22Rv1 (cell line): ENCODE data around the gene CCSER1.

Experiments
- ZFX ChIP-seq: fragments of 450-650 bp; IDR thresholded peaks from 2 replicates; pipeline ENCODE4 v1.6.1; 2017; ENCODE audit warnings: antibody characterized with exemption, borderline replicate concordance
- TF ChIP-seq, protein P1 (sequence below): fragments of 450-650 bp; IDR thresholded peaks from 2 replicates; pipeline ENCODE4 v1.5.1; 2017; ENCODE audit warnings: mild to moderate bottlenecking

DNA sequence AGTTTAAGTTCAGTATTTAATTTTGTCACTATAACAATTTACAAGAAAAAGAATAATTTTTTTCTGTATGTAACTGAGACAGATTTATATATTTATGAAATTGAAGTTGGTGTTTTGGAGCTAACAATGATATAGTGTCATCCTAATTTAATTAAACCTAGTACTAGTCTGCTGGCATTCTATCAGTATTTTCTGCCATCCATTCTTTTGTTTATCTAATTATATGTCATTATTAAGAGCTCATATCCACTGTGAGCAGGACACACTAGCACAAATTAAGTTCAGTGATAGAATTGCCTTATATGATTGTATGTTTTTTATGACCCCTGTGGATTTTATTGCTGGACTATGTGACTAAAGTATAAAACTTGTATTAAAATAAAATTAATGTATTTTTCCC, 996.5 kb downstream of the CCSER1 start:
- TF ChIP-seq, protein P1, sequence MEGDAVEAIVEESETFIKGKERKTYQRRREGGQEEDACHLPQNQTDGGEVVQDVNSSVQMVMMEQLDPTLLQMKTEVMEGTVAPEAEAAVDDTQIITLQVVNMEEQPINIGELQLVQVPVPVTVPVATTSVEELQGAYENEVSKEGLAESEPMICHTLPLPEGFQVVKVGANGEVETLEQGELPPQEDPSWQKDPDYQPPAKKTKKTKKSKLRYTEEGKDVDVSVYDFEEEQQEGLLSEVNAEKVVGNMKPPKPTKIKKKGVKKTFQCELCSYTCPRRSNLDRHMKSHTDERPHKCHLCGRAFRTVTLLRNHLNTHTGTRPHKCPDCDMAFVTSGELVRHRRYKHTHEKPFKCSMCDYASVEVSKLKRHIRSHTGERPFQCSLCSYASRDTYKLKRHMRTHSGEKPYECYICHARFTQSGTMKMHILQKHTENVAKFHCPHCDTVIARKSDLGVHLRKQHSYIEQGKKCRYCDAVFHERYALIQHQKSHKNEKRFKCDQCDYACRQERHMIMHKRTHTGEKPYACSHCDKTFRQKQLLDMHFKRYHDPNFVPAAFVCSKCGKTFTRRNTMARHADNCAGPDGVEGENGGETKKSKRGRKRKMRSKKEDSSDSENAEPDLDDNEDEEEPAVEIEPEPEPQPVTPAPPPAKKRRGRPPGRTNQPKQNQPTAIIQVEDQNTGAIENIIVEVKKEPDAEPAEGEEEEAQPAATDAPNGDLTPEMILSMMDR: no peak
- TF ChIP-seq ZFX: no peak
